ENCODE results near the gene ISY1. TPM values are rescaled to one million over a fixed set of nuclear protein-coding genes. Genes with fewer than 3 reads are reported as not detected.

ISY1 gene
- total RNA-seq, 2 experiments from 2014 or later = 28.2 to 28.5 TPM

GRCh38 chr3:129183569-129184395 lies 22.9 kb upstream of the ISY1 start, which contains the start of gene CNBP:
Gene CNBP (minus strand): TSS chr3:129183896. CDS start chr3:129171757, 12,139 bp downstream.
- peak within 1 kb of the TSS; percentile 68 for H3K4me3 ChIP-seq (ENCODE audit: low read length)
- H3K36me3 Mint-ChIP-seq (ENCODE audit: low read depth) = peaks cover 57% of the 10 kb centered on the region
- POLR2A ChIA-PET = interaction anchor here (0.6 to 6.4 kb wide), 27 partner anchors 11 to 566 kb away, joined by 3 to 120 read pairs (median 4); partner anchors contain the start of genes ACAD9, CFAP92, COPG1 and RAB43

GRCh38 chr3:129182390-129183185 lies 21.7 kb upstream of the ISY1 start:
- Mint-ChIP-seq H3K27me3 (no peaks in the 10 kb centered on the region), H3K27ac (peak overlapping the region; percentile 100), H3K4me3 (peak overlapping the region; percentile 100), H3K36me3 (ENCODE audit: low read depth) (peaks cover 67% of the 10 kb centered on the region), H3K4me1 (ENCODE audit: low read depth) (peaks cover 60% of the 10 kb centered on the region), H3K9me3 (no peaks in the 10 kb centered on the region)
- H3K27ac ChIP-seq (ENCODE audit: low read depth in 1 of 2, low read length in 2 of 2) = peak overlapping the region; percentile 68 to 95
- no peaks in the 10 kb centered on the region for H3K27me3 ChIP-seq (ENCODE audit: control insufficient read depth in 1 of 2, insufficient read depth in 2 of 2, low read length in 2 of 2)
- TF ChIP-seq CTCF (IDR thresholded peaks at IDR 0.05) = no peak
- H3K36me3 ChIP-seq (ENCODE audit: insufficient read depth, low read length) = peaks cover 22% of the 10 kb centered on the region
- peak overlapping the region; percentile 68 for H3K4me3 ChIP-seq (ENCODE audit: low read length)
- DNase-seq = peak in 5 of 14 experiments; percentile 18 to 53 (median 41)
- no peaks in the 10 kb centered on the region for H3K9me3 ChIP-seq (ENCODE audit: control insufficient read depth in 1 of 2, insufficient read depth in 1 of 2, low read length in 2 of 2)
- intact Hi-C loops (cut with DNase I, micrococcal nuclease) = loop anchor here (2.0 to 10.0 kb wide), 6 partner anchors 60 to 712 kb away; partner anchors contain the start of genes ACAD9 (in 1 of the 2), COPG1 (in 1 of the 2) and TMCC1 (in 1 of the 2)
- ChIA-PET CTCF (interaction anchor here (0.6 to 2.6 kb wide), 5 partner anchors 18 to 502 kb away, joined by 3 to 18 read pairs (median 5); no protein-coding TSS in a partner anchor), POLR2A (interaction anchor here (0.7 to 6.4 kb wide), 16 partner anchors 10 to 565 kb away, joined by 3 to 120 read pairs (median 6); partner anchors contain the start of genes CFAP92, COPG1 and RAB43)
- H3K4me1 ChIP-seq (ENCODE audit: insufficient read depth, low read length) = peaks cover 46% of the 10 kb centered on the region
- ATAC-seq (ENCODE audit: poor library complexity) = no peak

More at GRCh38 chr3:129183569-129184395, 22.9 kb upstream of the ISY1 start, which contains the start of gene CNBP:
- no peaks in the 10 kb centered on the region for H3K27me3 ChIP-seq (ENCODE audit: control insufficient read depth in 1 of 2, insufficient read depth in 2 of 2, low read length in 2 of 2)
- H3K9me3 Mint-ChIP-seq = no peaks in the 10 kb centered on the region
- peaks cover 12% of the 10 kb centered on the region for H3K36me3 ChIP-seq (ENCODE audit: insufficient read depth, low read length)
- H3K27ac Mint-ChIP-seq = peak within 1 kb of the TSS; percentile 100
- intact Hi-C loops (cut with DNase I, micrococcal nuclease) = loop anchor here (1.0 to 10.0 kb wide), 10 partner anchors 22 to 711 kb away; partner anchors contain the start of genes COPG1 (in 2 of the 2), ACAD9 (in 1 of the 2), ISY1 (in 1 of the 2) and TMCC1 (in 1 of the 2)
- peaks cover 49% of the 10 kb centered on the region for H3K4me1 Mint-ChIP-seq (ENCODE audit: low read depth)
- peak; percentile 95 for ATAC-seq (ENCODE audit: poor library complexity)
- TF ChIP-seq CTCF (IDR thresholded peaks at IDR 0.05) = no peak
- H3K27ac ChIP-seq (ENCODE audit: low read depth in 1 of 2, low read length in 2 of 2) = peak within 1 kb of the TSS; percentile 91 to 95
- H3K4me3 Mint-ChIP-seq = peak within 1 kb of the TSS; percentile 100
- no peaks in the 10 kb centered on the region for H3K9me3 ChIP-seq (ENCODE audit: control insufficient read depth in 1 of 2, insufficient read depth in 1 of 2, low read length in 2 of 2)
- no peaks in the 10 kb centered on the region for H3K27me3 Mint-ChIP-seq
- CTCF ChIA-PET = interaction anchor here (0.6 to 2.6 kb wide), 3 partner anchors 20 to 131 kb away, joined by 3 to 18 read pairs (median 5); no protein-coding TSS in a partner anchor
- peak; percentile 82 to 97 (median 91) for DNase-seq
- H3K4me1 ChIP-seq (ENCODE audit: insufficient read depth, low read length) = peaks cover 37% of the 10 kb centered on the region
